GM19025 (cell line): Measurements from ENCODE around the gene SYTL1.
"Not testable (repeated sequence)": the region's sequence is repeated elsewhere in the genome, so short reads cannot be mapped to it uniquely, and the experiment has no call there.

Experiments used
- ATAC-seq: cut with Tn5 transposase; IDR thresholded peaks from one replicate; pipeline ENCODE4 v1.9.1; 2021; ENCODE audit warnings: mild to moderate bottlenecking, low read depth, moderate library complexity; ENCODE audit not compliant: unreplicated experiment

SYTL1 gene

DNA sequence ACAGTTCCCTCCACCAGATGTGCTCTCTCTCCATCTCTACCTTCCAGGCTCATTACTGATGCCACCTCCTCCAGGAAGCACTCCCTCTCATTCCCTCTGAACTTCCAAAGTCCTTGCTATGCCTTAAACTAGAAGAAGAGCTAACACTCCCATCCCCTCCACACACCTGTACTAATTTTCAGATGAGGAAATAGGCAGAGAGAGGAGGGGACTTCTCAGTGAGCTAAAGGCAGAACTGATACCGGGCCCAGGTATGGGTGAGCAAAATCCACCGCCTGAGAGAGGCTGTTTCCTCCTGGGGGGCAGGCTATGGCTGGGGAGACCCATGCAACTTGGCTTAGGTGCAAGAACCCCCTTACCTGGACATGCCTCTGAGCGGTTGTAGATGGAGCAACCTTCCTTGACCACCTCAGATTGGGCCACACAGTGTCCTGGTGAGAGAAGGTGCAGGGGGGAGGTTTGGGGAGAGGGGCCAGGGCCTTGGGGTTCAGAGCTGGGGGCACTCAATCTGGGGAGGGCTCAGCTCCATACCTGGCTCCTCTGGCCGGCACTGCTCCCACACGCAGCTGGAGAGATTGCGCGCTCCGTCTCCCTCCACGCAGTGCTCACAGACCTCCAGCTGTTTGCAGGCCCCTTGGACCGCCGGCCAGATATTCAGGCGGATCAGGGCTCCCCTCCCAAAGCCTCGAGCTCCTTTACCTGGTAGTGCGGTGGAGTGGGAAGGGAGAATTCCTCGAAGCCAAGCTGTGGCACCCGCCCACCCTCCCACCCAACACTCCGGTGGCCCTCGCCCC is 40.3 kb downstream of the SYTL1 start:
- ATAC-seq, result no peak

GRCh38 chr1:27383039-27383605 is 41.3 kb downstream of the SYTL1 start, which contains the start of gene CD164L2:
Gene CD164L2 (minus strand): TSS chr1:27383333. CDS start chr1:27383239, 94 bp downstream.
- ATAC-seq, result no peak

GRCh38 chr1:27383661-27384060 is 41.8 kb downstream of the SYTL1 start:
- no peak for ATAC-seq

DNA sequence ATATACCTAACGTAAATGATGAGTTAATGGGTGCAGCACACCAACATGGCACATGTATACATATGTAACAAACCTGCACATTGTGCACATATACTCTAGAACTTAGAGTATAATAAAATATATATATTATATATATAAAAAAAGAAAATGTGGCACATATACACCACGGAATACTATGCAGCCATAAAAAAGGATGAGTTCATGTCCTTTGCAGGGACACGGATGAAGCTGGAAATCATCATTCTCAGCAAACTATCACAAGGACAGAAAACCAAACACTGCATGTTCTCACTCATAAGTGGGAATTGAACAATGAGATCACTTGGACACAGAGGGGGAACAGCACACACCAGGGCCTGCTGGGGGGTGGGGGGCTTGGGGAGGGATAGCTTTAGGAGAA is 43.0 kb downstream of the SYTL1 start:
- not testable (repeated sequence) for ATAC-seq

DNA sequence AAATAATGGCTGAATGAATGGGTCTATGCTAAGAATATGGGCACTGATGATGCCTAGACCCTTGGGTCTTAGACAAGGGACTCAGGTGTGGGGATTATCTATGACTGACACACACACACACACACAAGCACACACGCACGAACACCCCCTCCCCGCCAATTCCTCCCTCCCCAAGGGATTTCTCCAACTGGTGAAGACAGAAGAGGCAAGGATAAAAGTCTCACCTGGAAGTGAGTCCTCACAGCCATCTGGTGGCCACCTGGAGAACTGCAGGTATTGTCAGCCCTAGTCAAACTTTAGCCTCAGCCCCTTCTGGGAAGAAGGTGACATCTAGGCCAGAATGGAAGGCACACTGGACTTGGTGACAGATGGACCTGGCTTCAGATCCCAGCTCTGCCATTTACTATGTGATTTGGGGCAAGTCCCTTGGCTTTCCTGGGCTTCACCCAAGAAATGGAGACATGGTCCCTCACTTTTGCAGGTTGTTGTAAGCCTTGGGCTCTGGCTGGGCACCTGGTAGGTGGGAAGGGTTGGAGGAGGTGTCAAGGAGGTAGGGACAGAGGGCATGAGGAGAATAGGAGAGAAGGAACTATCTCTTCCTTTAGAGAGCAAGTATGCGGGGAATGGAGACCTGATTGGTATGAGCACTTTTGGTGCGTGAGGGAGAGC is 46.6 kb downstream of the SYTL1 start:
- no peak for ATAC-seq

GRCh38 chr1:27391511-27392095 is 49.8 kb downstream of the SYTL1 start:
- no peak for ATAC-seq

- peak; percentile 74 for ATAC-seq
These were observed 50.4 kb downstream of the SYTL1 start, which contains the start of gene GPR3 for GRCh38 chr1:27392096-27392777. Gene GPR3 (plus strand): TSS chr1:27392622. CDS start chr1:27393799, 1,177 bp downstream.

GRCh38 chr1:27392778-27393635 is 51.2 kb downstream of the SYTL1 start:
- ATAC-seq, result no peak

DNA sequence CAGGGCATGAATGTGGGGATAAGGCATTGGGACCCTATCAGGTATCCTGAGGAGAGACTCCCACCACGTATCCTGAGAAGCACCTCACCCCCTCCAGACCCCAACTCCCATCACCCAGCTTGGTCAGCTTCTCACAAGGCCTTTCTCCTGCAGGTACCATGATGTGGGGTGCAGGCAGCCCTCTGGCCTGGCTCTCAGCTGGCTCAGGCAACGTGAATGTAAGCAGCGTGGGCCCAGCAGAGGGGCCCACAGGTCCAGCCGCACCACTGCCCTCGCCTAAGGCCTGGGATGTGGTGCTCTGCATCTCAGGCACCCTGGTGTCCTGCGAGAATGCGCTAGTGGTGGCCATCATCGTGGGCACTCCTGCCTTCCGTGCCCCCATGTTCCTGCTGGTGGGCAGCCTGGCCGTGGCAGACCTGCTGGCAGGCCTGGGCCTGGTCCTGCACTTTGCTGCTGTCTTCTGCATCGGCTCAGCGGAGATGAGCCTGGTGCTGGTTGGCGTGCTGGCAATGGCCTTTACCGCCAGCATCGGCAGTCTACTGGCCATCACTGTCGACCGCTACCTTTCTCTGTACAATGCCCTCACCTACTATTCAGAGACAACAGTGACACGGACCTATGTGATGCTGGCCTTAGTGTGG is 51.9 kb downstream of the SYTL1 start:
- no peak for ATAC-seq

GRCh38 chr1:27394282-27394658 is 52.4 kb downstream of the SYTL1 start:
- ATAC-seq, result no peak

- no peak for ATAC-seq
These were observed 53.1 kb downstream of the SYTL1 start for GRCh38 chr1:27394925-27395324.

GRCh38 chr1:27395441-27396195 is 53.8 kb downstream of the SYTL1 start:
- no peak for ATAC-seq

GRCh38 chr1:27397110-27397509 is 55.3 kb downstream of the SYTL1 start:
- ATAC-seq, result no peak

DNA sequence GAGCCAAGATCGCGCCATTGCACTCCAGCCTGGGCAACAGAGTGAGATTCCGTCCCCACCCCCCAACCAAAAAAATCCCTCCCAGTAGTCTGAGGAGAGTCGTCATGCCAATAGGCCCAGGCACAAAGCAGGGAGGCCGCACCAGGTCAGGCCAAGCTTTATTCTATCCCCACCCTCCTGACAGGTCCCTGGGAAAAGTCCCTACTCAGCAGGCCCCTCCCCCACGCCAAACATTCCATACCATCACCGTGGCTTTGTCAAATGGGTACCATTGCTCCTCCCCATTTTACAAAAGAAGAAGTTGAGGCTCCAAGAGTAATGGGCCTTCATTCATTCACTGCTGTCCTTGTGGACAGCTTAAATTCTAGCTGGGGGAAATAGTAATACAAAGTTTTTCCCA is 55.9 kb downstream of the SYTL1 start:
- ATAC-seq, result no peak

DNA sequence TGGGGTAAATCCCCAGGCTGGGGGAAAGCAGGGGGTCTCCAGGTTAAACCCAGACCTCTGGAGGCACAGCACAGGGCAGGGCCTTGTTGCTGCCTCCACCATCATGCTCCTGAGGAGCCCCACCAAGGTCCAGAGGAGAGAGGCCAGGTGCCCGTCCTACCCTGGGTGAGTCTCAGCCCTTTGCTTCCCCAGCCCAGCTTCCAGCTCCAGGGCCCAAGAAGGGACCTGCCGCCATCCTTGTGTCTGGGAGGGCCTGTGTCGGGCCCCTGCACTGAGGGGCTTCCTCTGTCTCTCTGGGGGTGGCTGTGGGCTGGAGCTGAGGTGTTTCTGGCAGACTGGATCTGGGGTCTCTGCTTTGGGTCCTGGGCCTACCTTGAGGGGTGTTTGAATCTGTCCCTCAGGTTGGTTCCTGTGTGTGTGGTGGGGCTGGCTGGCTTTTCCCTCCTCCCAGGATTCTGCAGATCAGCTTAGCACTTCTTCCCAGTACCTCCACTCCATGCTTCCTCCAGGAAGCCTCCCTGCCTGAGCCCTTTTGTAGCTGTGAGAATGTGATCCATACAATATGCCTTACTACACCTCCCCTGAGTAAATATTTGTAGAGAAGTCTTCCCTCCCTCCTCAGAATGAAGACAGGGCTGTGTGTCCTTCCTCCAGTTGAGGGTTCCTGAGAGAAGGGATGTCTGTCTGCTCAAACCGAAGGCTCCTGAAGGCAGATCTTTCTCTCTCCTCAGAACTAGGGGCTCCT is 56.8 kb downstream of the SYTL1 start:
- no peak for ATAC-seq

GRCh38 chr1:27399251-27400025 is 57.6 kb downstream of the SYTL1 start:
- no peak for ATAC-seq
